Thoracic aorta (tissue), 2 donors: ENCODE measurements around the gene RPS27A. TPM values are rescaled to one million over a fixed set of nuclear protein-coding genes. Genes with fewer than 3 reads are reported as not detected.
A peak's percentile ranks its signal among the peaks of the same experiment; 100 is the strongest.
"Not testable (repeated sequence)": the region's sequence is repeated elsewhere in the genome, so short reads cannot be mapped to it uniquely, and the experiment has no call there.

ENCODE experiments used
- ATAC-seq: fragments of 150-250 bp; one replicate; pipeline ENCODE4 v1.8.0; 2017; ENCODE audit warnings: low read depth; ENCODE audit not compliant: insufficient number of reproducible peaks, low FRiP score
- DNase-seq: peaks from one replicate; pipeline ENCODE4 v3.0.0-alpha.2; 2020; ENCODE audit warnings: low spot score
- H3K27ac ChIP-seq, 2 donors: fragments of 200-600 bp; sonication (generic); 1 replicate in 1 of 2; 2 replicates in 1 of 2; pipeline ENCODE4 v1.5.1; 2016; ENCODE audit warnings: mild to moderate bottlenecking in 2 of 2, moderate library complexity in 2 of 2
- H3K27me3 ChIP-seq: fragments of 200-600 bp; sonication (generic); replicated peaks from 2 replicates; pipeline ENCODE4 v1.6.0; 2016; ENCODE audit warnings: mild to moderate bottlenecking; ENCODE audit not compliant: insufficient read depth
- H3K36me3 ChIP-seq: fragments of 200-600 bp; sonication (generic); one replicate; pipeline ENCODE4 v1.5.1; 2016
- H3K4me1 ChIP-seq, 2 donors: fragments of 200-600 bp; sonication (generic); 1 replicate in 1 of 2; 2 replicates in 1 of 2; pipeline versions ENCODE4 v1.5.1 to v1.6.0; 2016; ENCODE audit warnings: low read depth in 2 of 2, mild to moderate bottlenecking in 1 of 2; ENCODE audit not compliant: control insufficient read depth in 1 of 2
- H3K4me3 ChIP-seq: fragments of 200-600 bp; sonication (generic); 2 replicates; pipeline ENCODE4 v1.5.1; 2016; ENCODE audit warnings: mild to moderate bottlenecking
- H3K9me3 ChIP-seq: fragments of 200-600 bp; sonication (generic); 2 replicates; pipeline ENCODE4 v1.5.1; 2016
- CTCF ChIP-seq: fragments of 200-600 bp; sonication (generic); IDR thresholded peaks from one replicate; pipeline ENCODE4 v1.5.1; 2019; ENCODE audit warnings: antibody characterized with exemption
- total RNA-seq, 2 donors: library from RNA; depleted of rRNA; stranded (reverse); fragments of >200 nt; gene quantifications; one replicate each; pipeline versions ENCODE4 v1.1.0 to v1.2.3, GENCODE V29; 2016

The RPS27A gene
- total RNA-seq, 2 donors from 2014 or later: 786 to 831 TPM

DNA sequence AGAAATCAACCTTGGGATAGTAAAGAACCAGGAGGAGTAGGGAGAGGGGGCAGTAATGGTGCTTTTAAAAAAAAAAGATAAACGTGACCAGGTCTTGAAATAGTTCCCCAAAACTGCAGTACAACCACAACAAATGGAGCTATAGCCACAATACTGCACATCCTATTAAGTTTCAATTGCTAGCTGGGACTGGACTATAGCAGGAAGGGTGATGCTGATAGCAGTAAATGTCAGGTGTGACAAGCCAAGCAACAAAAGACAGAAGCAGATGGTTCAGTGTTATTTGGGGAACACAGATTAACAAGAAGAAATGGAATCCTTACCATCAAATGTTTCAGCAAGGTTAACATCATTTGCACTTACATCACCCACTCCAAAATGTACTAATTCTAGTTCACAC lies 10.1 kb downstream of the RPS27A start:
- peaks cover 3% of the 10 kb centered on the region for H3K36me3 ChIP-seq
- H3K27ac ChIP-seq: no peak overlapping the region
- no peaks in the 10 kb centered on the region for H3K9me3 ChIP-seq
- H3K27me3 ChIP-seq: no peaks in the 10 kb centered on the region
- H3K4me1 ChIP-seq: no peaks in the 10 kb centered on the region
- TF ChIP-seq CTCF: no peak
- no peak overlapping the region for H3K4me3 ChIP-seq
- DNase-seq (no peak), ATAC-seq (no peak)

GRCh38 chr2:55245411-55245810 lies 12.9 kb downstream of the RPS27A start:
- no peak overlapping the region for H3K4me3 ChIP-seq
- no peak for ATAC-seq
- H3K27me3 ChIP-seq: no peaks in the 10 kb centered on the region
- no peak for TF ChIP-seq CTCF
- no peaks in the 10 kb centered on the region for H3K4me1 ChIP-seq
- H3K9me3 ChIP-seq: no peaks in the 10 kb centered on the region
- peaks cover 13% of the 10 kb centered on the region for H3K36me3 ChIP-seq
- no peak overlapping the region for H3K27ac ChIP-seq
- DNase-seq: no peak

- Histone ChIP-seq H3K27me3 (no peaks in the 10 kb centered on the region), H3K27ac (no peak overlapping the region), H3K9me3 (no peaks in the 10 kb centered on the region), H3K36me3 (peaks cover 13% of the 10 kb centered on the region), H3K4me3 (no peak overlapping the region), H3K4me1 (no peaks in the 10 kb centered on the region)
- DNase-seq (no peak), ATAC-seq (no peak)
- no peak for TF ChIP-seq CTCF
Observed at GRCh38 chr2:55247025-55247424, 14.5 kb downstream of the RPS27A start.

- H3K27me3 ChIP-seq: no peaks in the 10 kb centered on the region
- H3K27ac ChIP-seq: no peak overlapping the region
- H3K9me3 ChIP-seq: no peaks in the 10 kb centered on the region
- peaks cover 20% of the 10 kb centered on the region for H3K36me3 ChIP-seq
- DNase-seq (no peak), ATAC-seq (no peak)
- no peak for TF ChIP-seq CTCF
- no peaks in the 10 kb centered on the region for H3K4me1 ChIP-seq
- H3K4me3 ChIP-seq: no peak overlapping the region
Observed at GRCh38 chr2:55252832-55253231, 20.3 kb downstream of the RPS27A start.

DNA sequence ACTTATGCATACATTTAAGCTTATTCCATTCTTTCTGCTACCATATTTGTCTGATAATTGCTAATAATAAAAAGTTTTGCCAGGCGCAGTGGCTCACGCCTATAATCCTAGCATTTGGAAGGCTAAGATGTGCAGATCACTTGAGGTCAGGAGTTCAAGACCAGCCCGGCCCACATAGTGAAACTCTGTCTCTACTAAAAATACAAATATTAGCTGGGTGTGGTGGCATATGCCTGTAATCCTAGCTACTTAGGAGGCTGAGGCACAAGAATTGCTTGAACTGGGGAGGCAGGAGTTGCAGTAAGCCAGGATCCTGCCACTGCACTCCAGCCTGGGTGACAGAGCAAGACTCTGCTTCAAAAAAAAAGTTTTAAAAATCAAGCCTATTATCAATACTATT lies 27.1 kb downstream of the RPS27A start:
- not testable (repeated sequence) for H3K9me3 ChIP-seq, H3K27ac ChIP-seq, H3K4me3 ChIP-seq, DNase-seq, H3K4me1 ChIP-seq, ATAC-seq, H3K27me3 ChIP-seq
- H3K36me3 ChIP-seq: peaks cover 25% of the 10 kb centered on the region

- Histone ChIP-seq H3K4me3 (peak overlapping the region; percentile 81), H3K4me1 (peaks cover 4 to 14% of the 10 kb centered on the region in 2 donors), H3K36me3 (peaks cover 17% of the 10 kb centered on the region), H3K27ac (peak overlapping the region; percentile 81 to 88), H3K27me3 (no peaks in the 10 kb centered on the region), H3K9me3 (no peaks in the 10 kb centered on the region)
- no peak for ATAC-seq
- DNase-seq: no peak
- no peak for TF ChIP-seq CTCF
Observed at GRCh38 chr2:55268288-55268906, 35.9 kb downstream of the RPS27A start.
